Cardiac septum (tissue), 1 donor: ENCODE data around the gene MCUB. TPM values are rescaled to one million over a fixed set of nuclear protein-coding genes. Genes with fewer than 3 reads are reported as not detected.
A peak's percentile ranks its signal among the peaks of the same experiment; 100 is the strongest.

Experiments
- DNase-seq: peaks from one replicate; pipeline ENCODE4 v3.0.0-alpha.2; 2020; ENCODE audit warnings: low spot score
- intact Hi-C: fragments of 100-400 bp; cut with DNase I; formaldehyde crosslinking; loops from one replicate; pipeline ENCODE4 v1.14.0; 2022
- total RNA-seq: library from RNA; stranded (reverse); fragmentation: NEBNext Ultra II Directional; extraction: Animal tissue kit (Norgen Biotek cat#: 25700); gene quantifications from one replicate; pipeline ENCODE4 v1.2.1, GENCODE V29; 2021
- donor health status: DM: no; HTN: no; CAD: no.

The MCUB gene
- total RNA-seq, 1 donor from 2014 or later = 6.6 TPM

DNA sequence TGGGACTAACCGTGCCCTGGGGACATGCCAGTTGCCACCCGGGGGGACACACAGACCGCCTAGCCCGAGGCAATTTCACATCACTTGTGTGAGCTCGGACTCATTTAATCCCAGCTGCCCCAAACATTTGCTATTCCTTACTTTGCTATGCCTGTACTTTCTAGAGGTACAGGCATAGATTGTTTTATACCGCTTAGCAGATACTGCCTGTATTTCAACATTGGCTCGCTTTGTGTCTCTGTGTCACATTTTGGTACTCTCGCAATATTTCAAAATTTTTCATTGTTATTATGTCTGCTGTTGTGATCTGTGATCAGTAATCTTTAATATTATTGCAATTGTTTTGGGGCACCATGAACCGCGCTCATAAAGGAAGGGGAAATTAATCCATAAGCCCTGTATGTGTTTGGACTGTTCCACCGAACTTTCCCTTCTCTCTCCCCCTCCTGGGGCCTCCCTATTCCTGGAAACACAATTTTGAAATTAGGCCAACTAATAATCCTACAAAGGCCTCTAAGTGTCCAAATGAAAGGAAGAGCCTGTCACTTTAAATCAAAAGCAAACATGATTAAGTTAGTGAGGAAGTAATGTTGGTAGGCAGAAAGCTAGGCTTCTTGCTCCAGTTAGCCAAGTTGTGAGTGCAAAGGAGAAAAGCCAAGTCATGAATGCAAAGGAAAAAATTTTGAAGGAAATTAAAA, 143.8 kb downstream of the MCUB start:
- intact Hi-C loops = loop anchor here (1.0 to 10.0 kb wide), 4 partner anchors 113 to 271 kb away; partner anchors contain the start of genes GAR1 and SEC24B
- no peak for DNase-seq

DNA sequence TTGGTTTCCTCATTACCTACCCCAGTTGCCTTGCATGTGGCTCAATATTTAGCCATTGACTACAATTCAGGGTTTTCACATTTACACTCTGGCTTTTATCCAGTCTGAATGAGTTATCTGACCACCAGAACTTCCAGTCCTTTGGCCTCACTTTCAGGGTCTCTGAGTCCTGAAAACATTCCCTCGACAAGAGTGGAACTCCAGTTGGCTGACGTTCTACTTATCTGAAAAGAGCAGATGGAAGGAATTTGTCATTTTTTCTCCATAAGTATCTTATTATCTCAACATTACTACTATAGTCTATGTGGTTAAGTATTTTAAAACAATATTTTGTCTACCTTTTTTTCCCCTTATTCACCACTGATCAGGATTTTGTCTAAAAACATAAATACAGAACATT, 148.4 kb downstream of the MCUB start:
- intact Hi-C loops = loop anchor here (10.0 kb wide), 1 partner anchor 266 kb away; no protein-coding TSS in a partner anchor
- no peak for DNase-seq

DNA sequence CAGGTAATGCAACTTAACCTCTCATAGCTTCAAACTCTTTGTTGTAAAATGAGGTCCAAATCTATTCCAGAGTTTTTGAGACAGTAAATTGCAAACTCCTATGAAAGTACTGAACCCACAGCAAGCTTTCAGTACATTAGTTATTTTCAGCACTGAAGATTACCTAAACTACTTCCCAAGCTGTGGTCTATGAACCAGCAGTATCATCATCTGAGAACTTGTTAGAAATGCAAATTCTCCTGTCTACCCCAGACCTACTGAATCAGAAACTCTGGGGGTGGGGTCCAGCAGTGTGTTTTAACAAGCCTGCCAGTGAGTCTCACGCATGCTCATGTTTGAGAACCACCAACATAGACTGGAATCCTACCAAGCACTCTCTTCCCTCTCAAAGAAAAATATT, 148.9 kb downstream of the MCUB start:
- intact Hi-C loops = loop anchor here (10.0 kb wide), 1 partner anchor 266 kb away; no protein-coding TSS in a partner anchor
- DNase-seq = no peak

- intact Hi-C loops = no loop called here
- DNase-seq = no peak
Observed at GRCh38 chr4:109713500-109713899, 153.5 kb downstream of the MCUB start.

- intact Hi-C loops = no loop called here
- no peak for DNase-seq
Observed at GRCh38 chr4:109718759-109719158, 158.7 kb downstream of the MCUB start.

DNA sequence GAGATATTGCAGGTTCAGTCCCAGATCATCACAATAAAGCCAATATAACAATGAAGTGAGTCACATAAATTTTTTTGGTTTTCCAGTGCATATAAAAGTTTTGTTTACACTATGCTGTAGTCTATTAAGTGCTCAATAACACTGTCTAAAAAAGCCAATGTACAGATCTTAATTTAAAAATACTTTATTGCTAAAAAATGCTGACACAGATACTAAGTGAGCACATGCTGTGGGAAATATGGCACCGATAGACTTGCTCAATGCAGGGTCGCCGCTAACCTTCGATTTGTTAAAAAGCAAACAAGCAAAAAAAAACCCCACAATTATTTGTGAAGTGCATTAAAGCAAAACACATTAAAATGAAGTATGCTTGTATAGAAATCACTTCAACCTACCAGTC, 159.6 kb downstream of the MCUB start:
- no peak for DNase-seq
- intact Hi-C loops = no loop called here

DNA sequence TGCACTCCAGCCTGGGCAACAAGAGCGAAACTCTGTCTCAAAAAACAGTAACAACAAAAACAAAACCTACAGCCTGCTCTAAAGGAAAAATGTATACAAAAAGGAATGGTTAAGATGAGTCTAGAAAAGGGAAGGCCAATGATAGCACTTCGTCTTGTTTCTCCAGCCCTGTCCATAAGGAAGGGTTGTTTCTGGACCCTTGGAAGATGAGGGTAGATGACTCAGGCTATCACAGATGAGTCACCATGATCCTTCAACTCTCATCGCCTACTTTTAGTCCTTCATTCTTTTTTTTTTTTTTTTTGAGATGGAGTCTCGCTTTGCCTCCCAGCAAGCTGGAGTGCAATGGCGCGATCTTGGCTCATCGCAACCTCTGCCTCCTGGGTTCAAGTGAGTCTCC, 161.0 kb downstream of the MCUB start:
- DNase-seq = no peak
- intact Hi-C loops = no loop called here

- no peak for DNase-seq
- intact Hi-C loops = no loop called here
Observed at GRCh38 chr4:109722357-109722756, 162.3 kb downstream of the MCUB start.

GRCh38 chr4:109723110-109723509, 163.1 kb downstream of the MCUB start:
- intact Hi-C loops = no loop called here
- DNase-seq = no peak

GRCh38 chr4:109728385-109728784, 168.3 kb downstream of the MCUB start:
- no peak for DNase-seq
- intact Hi-C loops = no loop called here

GRCh38 chr4:109729117-109729717, 169.2 kb downstream of the MCUB start:
- intact Hi-C loops = loop anchor here (1.0 kb wide), 1 partner anchor 86 kb away; the partner anchor contains the start of gene GAR1
- no peak for DNase-seq

DNA sequence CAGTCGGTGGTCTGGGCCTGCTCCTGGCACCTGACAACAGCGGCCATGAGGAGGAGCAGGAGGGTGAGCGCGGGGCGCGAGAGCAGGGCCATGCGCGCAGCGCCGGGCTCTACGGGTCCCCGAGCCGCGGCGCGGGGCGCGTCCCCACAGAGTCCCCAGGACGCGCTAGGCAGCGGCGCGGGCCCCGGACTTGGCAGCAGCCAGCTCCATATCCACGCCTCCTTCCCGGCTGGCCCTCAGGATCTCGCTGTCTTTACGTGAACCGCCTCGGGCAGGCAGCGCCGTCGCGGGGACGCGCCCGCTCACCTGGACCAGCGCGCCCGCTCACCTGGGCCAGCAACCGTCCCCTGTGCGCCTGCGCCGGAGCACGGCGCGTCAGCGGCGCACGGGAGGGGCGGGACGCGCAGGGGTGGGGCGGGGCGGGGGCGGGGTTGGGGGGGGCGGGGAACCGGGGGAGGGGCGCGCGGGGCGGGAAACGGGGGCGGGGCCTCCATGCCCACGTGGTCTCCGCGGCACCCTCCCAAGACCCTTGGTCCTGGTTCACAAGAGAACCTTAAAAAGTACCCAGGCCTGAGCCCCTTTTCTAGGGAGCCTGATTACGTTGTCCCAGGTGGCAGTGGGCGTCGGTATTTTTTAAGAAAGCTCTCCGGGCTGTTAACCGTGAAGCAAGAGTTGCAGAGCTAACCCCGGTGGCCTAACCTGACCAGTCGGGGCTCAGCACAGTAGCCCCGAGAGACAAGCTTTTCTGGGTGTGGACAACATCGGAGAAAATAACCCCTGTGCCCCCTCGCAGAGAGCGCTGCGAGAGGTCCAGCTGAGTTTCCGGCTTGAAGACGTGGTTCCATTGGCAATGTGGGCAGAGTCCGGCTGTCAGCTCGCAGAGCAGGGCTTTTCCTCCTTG, 169.9 kb downstream of the MCUB start, which contains the start of gene PLA2G12A:
Gene PLA2G12A (minus strand): TSS at position 353 of the 901 bp plus-strand sequence. CDS start 261 bp downstream, at position 92.
- DNase-seq = peak; percentile 84
- intact Hi-C loops = loop anchor here (1.0 to 5.0 kb wide), 2 partner anchors 72 to 85 kb away; partner anchors contain the start of genes CFI and GAR1

DNA sequence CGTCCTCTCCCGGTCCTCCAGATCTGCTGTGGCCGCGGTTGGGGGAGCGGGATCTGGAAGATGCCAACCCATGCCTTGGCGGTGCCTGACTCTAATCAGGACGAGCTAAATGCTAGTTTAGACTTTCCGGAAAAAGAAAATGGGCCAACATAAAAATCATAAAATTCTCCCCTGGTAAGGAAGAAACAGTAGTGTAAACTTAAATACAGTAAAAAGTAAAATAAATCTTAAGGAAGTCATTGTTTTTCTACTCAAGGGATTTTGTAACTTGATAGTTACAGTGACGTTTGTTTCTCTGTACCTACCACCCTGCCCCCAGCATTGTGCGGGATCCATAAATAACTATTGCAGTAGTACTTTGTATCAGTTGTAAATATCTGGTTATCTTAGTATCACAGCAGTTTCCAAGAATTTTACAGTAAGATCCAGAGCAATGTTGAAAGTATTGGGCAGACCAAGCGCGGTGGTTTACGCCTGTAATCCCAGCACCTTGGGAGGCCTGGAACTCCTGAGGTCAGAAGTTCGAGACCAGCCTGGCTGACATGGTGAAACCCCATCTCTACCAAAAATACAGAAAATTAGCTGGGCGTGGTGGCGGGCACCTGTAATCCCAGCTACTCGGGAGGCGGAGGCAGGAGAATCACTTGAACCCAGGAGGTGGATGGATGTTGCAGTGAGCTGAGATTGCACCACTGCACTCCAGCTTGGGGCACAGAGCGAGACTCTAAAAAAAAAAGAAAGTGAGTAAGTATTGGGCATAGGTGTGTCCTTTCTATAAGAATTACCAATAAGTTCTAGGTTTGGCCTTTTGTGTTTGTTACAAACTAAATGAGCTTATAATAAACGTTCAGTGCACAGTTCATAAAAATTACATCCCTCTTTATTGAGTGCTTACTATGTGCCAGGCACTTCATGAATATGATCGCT, 170.8 kb downstream of the MCUB start:
- intact Hi-C loops = loop anchor here (5.0 kb wide), 1 partner anchor 71 kb away; the partner anchor contains the start of gene CFI
- DNase-seq = no peak

GRCh38 chr4:109733728-109734127, 173.7 kb downstream of the MCUB start:
- intact Hi-C loops = loop anchor here (5.0 kb wide), 1 partner anchor 69 kb away; the partner anchor contains the start of gene CFI
- no peak for DNase-seq

- no peak for DNase-seq
Observed at GRCh38 chr4:109735566-109736365, 175.7 kb downstream of the MCUB start.

More at GRCh38 chr4:109735566-109736365, 175.7 kb downstream of the MCUB start:
- intact Hi-C loops = no loop called here
